Fibroblast of lung (primary cell): ENCODE measurements around the gene PTGER4.

Experiments
- CTCF ChIP-seq, 2 donors: IDR thresholded peaks in 1 of 2; conservative IDR thresholded peaks in 1 of 2; 1 replicate in 1 of 2; 2 replicates in 1 of 2; pipeline ENCODE4 v1.5.1; 2011 to 2012; ENCODE audit warnings: low read length in 2 of 2, control low read depth in 1 of 2, inconsistent platforms in 1 of 2, low read depth in 1 of 2, mild to moderate bottlenecking in 1 of 2
- EZH2 ChIP-seq: IDR thresholded peaks from 2 replicates; pipeline ENCODE4 v1.5.1; 2012; ENCODE audit warnings: low read length, control low read depth, mild to moderate bottlenecking; ENCODE audit errors: missing control alignments

GRCh38 chr5:40685193-40685592 lies 5.5 kb downstream of the PTGER4 start:
- no peak for TF ChIP-seq CTCF (conservative IDR thresholded peaks at IDR 0.05 in 1 of 2, IDR thresholded peaks at IDR 0.05 in 1 of 2; ENCODE audit: low read depth in 1 of 2, low read length in 2 of 2)
- TF ChIP-seq EZH2 = no peak
